ENCODE measurements around the gene COL6A1. TPM values are rescaled to one million over a fixed set of nuclear protein-coding genes. Genes with fewer than 3 reads are reported as not detected.
A peak's percentile ranks its signal among the peaks of the same experiment; 100 is the strongest.

The COL6A1 gene
- total RNA-seq, 1 experiment from 2014 or later: 87.5 TPM

DNA sequence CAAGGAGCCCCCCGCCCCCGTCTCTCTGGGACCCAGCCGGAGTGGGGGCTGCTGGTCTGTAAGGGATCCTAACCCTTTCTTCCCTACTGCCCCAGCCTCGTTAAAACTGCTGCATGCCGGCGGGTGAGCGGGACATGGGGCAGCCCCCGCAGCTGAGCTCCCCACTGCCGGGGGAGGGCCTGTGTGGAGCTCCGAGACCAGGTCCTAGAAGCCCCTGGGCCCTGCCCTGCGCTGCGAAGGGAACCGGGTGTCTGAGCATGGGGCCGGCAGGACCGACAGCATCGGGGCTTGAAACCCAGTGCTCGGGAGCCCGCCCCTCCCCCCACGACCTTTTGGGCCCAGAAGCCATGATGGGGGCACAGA lies 9.2 kb upstream of the COL6A1 start:
- ChIA-PET RAD21 (ENCODE audit: low non-redundant PET in 1 of 2, low total read pairs in 2 of 2, uncharacterized antibody in 2 of 2, unreplicated experiment in 2 of 2) (interaction anchor here in 1 of 2 experiments (0.8 kb wide), 1 partner anchor 172 kb away, joined by 5 read pairs; no protein-coding TSS in a partner anchor), CTCF (interaction anchor here (1.6 kb wide), 1 partner anchor 171 kb away, joined by 5 read pairs; no protein-coding TSS in a partner anchor), POLR2A (no interaction called here)
- Histone ChIP-seq H3K9ac (ENCODE audit: low read length) (no peak overlapping the region), H3K4me3 (replicated peaks in 1 of 2; ENCODE audit: low read depth in 1 of 2, low read length in 2 of 2) (no peak overlapping the region), H3K36me3 (ENCODE audit: control insufficient read depth in 1 of 2, insufficient read depth in 2 of 2, low read length in 2 of 2) (no peaks in the 10 kb centered on the region), H3K27ac (ENCODE audit: low read depth, low read length) (peak overlapping the region; percentile 93; the same call in 1 of the 2 replicates), H3K27me3 (ENCODE audit: insufficient read depth, low read length) (no peaks in the 10 kb centered on the region), H3K9me3 (ENCODE audit: control insufficient read depth in 1 of 2, insufficient read depth in 1 of 2, low read depth in 1 of 2, low read length in 2 of 2) (no peaks in the 10 kb centered on the region), H3K9me2 (ENCODE audit: insufficient read depth) (no peaks in the 10 kb centered on the region), H3K79me2 (ENCODE audit: insufficient read depth, low read length) (no peaks in the 10 kb centered on the region), H3K4me1 (ENCODE audit: control insufficient read depth in 1 of 2, insufficient read depth in 2 of 2, low read length in 2 of 2) (peaks cover 23 to 31% of the 10 kb centered on the region in 2 experiments), H3K4me2 (ENCODE audit: low read length) (no peak overlapping the region), H2AFZ (ENCODE audit: low read depth, low read length, poor library complexity, severe bottlenecking) (no peak overlapping the region), H4K20me1 (ENCODE audit: insufficient read depth) (no peaks in the 10 kb centered on the region)
- intact Hi-C loops (cut with micrococcal nuclease): loop anchor here (5.0 to 10.0 kb wide), 4 partner anchors 130 to 352 kb away; partner anchors contain the start of genes C21orf58 and PCNT
- no peak for ATAC-seq
- TF ChIP-seq, protein P1, sequence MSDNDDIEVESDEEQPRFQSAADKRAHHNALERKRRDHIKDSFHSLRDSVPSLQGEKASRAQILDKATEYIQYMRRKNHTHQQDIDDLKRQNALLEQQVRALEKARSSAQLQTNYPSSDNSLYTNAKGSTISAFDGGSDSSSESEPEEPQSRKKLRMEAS (IDR thresholded peaks at IDR 0.05): no peak
- no peak for TF ChIP-seq YY1 (IDR thresholded peaks at IDR 0.05; ENCODE audit: extremely low read depth, insufficient replicate concordance, low read depth, low read length)
- TF ChIP-seq, protein P2, sequence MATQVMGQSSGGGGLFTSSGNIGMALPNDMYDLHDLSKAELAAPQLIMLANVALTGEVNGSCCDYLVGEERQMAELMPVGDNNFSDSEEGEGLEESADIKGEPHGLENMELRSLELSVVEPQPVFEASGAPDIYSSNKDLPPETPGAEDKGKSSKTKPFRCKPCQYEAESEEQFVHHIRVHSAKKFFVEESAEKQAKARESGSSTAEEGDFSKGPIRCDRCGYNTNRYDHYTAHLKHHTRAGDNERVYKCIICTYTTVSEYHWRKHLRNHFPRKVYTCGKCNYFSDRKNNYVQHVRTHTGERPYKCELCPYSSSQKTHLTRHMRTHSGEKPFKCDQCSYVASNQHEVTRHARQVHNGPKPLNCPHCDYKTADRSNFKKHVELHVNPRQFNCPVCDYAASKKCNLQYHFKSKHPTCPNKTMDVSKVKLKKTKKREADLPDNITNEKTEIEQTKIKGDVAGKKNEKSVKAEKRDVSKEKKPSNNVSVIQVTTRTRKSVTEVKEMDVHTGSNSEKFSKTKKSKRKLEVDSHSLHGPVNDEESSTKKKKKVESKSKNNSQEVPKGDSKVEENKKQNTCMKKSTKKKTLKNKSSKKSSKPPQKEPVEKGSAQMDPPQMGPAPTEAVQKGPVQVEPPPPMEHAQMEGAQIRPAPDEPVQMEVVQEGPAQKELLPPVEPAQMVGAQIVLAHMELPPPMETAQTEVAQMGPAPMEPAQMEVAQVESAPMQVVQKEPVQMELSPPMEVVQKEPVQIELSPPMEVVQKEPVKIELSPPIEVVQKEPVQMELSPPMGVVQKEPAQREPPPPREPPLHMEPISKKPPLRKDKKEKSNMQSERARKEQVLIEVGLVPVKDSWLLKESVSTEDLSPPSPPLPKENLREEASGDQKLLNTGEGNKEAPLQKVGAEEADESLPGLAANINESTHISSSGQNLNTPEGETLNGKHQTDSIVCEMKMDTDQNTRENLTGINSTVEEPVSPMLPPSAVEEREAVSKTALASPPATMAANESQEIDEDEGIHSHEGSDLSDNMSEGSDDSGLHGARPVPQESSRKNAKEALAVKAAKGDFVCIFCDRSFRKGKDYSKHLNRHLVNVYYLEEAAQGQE (IDR thresholded peaks at IDR 0.05; ENCODE audit: low read depth): no peak
- TF ChIP-seq FOSL1 (IDR thresholded peaks at IDR 0.05; ENCODE audit: low read depth): no peak
- TF ChIP-seq CBX3 (IDR thresholded peaks at IDR 0.05; ENCODE audit: low read depth): no peak
- TF ChIP-seq ELF1 (IDR thresholded peaks at IDR 0.05; ENCODE audit: borderline replicate concordance, low read depth): no peak
- TF ChIP-seq, protein P3, sequence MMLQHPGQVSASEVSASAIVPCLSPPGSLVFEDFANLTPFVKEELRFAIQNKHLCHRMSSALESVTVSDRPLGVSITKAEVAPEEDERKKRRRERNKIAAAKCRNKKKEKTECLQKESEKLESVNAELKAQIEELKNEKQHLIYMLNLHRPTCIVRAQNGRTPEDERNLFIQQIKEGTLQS (IDR thresholded peaks at IDR 0.05): no peak
- TF ChIP-seq, protein P4, sequence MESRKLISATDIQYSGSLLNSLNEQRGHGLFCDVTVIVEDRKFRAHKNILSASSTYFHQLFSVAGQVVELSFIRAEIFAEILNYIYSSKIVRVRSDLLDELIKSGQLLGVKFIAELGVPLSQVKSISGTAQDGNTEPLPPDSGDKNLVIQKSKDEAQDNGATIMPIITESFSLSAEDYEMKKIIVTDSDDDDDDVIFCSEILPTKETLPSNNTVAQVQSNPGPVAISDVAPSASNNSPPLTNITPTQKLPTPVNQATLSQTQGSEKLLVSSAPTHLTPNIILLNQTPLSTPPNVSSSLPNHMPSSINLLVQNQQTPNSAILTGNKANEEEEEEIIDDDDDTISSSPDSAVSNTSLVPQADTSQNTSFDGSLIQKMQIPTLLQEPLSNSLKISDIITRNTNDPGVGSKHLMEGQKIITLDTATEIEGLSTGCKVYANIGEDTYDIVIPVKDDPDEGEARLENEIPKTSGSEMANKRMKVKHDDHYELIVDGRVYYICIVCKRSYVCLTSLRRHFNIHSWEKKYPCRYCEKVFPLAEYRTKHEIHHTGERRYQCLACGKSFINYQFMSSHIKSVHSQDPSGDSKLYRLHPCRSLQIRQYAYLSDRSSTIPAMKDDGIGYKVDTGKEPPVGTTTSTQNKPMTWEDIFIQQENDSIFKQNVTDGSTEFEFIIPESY (IDR thresholded peaks at IDR 0.05; ENCODE audit: extremely low read depth, insufficient replicate concordance, low read length): no peak
- TF ChIP-seq RAD21 (IDR thresholded peaks at IDR 0.05; ENCODE audit: low read depth): no peak
- no peak for TF ChIP-seq ZFX (IDR thresholded peaks at IDR 0.05)
- TF ChIP-seq POLR2AphosphoS5 (IDR thresholded peaks at IDR 0.05; ENCODE audit: low read depth, low read length): no peak
- TF ChIP-seq EGR1 (IDR thresholded peaks at IDR 0.05; ENCODE audit: low read depth): no peak
- BruUV-seq (replicated peaks): no TSS peak
- DNase-seq (ENCODE audit: low read depth, low spot score): no peak
